Subcutaneous adipose tissue (tissue), 4 donors: ENCODE results near the gene RMRP. TPM values are rescaled to one million over a fixed set of nuclear protein-coding genes. Genes with fewer than 3 reads are reported as not detected.

Experiments
- total RNA-seq, 4 donors: library from RNA; depleted of rRNA; stranded (reverse); fragments of >200 nt; gene quantifications; one replicate each; pipeline ENCODE4 v1.1.0, GENCODE V29; 2016
- TF ChIP-seq, protein P1 (sequence below): fragments of 450-650 bp; IDR thresholded peaks from one replicate; pipeline ENCODE4 v1.5.1; 2016; ENCODE audit warnings: low read depth, mild to moderate bottlenecking, control low read depth, antibody characterized with exemption, moderate library complexity

Gene RMRP
- total RNA-seq = over 10,000 TPM in 2 of 4 donors, 1,000 to 10,000 TPM in 2; 5,303 to 20,573 (median 11,936) TPM

DNA sequence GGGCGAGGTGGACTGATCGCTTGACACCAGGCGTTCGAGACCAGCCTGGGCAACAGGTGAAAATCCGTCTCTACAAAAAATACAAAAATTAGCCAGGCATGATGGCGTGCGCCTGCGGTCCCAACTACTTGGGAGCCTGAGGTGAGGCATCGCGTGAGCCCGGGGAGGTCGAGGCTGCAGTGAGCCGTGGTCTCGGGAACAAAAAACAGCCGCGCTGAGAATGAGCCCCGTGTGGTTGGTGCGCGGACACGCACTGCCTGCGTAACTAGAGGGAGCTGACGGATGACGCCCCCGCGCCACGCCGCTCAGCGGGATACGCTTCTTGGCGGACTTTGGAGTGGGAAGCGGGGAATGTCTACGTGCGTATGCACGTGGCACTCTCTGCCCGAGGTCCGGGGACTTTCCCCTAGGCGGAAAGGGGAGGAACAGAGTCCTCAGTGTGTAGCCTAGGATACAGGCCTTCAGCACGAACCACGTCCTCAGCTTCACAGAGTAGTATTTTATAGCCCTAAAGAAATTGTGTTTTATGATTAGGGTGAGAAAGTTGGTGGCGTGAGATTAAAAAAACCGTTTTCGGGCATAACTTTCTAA lies at the start of gene RMRP:
Gene RMRP (minus strand): TSS at position 474 of the 591 bp plus-strand sequence.
- TF ChIP-seq, protein P1, sequence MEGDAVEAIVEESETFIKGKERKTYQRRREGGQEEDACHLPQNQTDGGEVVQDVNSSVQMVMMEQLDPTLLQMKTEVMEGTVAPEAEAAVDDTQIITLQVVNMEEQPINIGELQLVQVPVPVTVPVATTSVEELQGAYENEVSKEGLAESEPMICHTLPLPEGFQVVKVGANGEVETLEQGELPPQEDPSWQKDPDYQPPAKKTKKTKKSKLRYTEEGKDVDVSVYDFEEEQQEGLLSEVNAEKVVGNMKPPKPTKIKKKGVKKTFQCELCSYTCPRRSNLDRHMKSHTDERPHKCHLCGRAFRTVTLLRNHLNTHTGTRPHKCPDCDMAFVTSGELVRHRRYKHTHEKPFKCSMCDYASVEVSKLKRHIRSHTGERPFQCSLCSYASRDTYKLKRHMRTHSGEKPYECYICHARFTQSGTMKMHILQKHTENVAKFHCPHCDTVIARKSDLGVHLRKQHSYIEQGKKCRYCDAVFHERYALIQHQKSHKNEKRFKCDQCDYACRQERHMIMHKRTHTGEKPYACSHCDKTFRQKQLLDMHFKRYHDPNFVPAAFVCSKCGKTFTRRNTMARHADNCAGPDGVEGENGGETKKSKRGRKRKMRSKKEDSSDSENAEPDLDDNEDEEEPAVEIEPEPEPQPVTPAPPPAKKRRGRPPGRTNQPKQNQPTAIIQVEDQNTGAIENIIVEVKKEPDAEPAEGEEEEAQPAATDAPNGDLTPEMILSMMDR = no peak

DNA sequence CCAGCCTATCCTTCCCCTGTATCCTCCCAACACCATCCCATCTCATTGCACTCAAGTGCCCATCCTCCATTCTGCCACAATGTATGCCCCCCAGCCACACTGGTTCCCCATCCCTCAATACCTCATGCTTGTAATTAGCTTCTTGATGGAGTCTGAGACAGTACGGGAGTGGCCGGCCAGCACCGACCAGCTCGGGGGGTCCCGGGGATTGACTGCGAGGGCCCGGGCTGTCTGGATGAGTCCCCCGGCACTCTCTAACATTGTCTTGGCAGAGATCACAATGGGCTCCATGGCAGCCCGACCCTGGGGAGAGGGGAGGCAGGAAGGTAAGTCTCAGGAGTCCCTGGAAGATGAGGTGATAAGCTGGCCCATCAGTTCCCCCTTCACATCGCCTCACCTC lies 49.1 kb upstream of the RMRP start:
- TF ChIP-seq, protein P1 = no peak

DNA sequence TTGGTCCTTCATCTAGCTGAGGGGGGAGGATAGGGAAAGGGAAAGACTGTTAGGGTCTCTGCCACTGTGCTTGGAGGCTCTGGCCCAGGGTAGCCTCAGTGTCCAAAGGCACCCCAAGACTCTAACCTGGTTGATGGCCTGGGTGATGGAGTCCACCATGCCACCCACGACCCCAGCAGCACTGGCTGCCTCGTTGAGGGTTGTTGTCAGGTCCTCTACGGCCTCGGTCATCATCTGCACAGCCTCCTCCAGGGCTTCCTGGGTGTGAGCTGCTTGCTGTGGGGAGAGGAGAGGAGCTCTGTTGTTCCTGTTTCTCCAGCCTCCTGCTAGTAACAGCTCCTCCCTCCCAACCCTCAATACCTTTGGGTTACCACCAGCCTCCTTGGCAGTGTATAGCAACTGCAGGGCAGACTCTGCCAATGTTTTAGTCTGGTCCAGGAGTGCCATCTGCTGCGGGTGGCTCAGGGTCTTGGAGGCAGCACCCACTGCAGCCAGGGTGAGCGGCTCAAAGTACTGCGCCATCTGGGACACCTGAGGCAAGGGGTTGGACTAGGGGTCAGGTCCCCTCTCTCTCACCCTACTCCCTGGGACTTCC lies 48.1 kb upstream of the RMRP start:
- TF ChIP-seq, protein P1 = no peak

DNA sequence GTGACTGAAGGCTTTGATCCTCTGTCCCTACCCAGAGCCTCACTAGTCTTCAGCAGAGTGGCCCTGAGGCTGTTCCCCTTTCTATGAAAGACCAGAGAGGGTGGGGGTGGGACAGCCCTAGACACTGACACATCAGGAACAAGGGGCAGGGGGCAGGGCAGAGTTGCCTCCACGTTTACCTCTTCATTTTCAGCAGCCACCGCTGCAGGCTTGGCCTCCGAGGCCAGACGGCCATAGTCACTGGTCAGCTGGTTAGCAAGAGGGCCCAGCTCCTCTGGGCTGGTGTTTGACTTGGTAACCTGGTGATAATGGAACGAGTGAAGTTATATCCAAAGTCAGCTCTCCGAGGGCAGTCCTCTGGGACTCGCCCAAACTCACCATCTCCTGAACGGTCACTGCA lies 47.6 kb upstream of the RMRP start:
- TF ChIP-seq, protein P1 = no peak

DNA sequence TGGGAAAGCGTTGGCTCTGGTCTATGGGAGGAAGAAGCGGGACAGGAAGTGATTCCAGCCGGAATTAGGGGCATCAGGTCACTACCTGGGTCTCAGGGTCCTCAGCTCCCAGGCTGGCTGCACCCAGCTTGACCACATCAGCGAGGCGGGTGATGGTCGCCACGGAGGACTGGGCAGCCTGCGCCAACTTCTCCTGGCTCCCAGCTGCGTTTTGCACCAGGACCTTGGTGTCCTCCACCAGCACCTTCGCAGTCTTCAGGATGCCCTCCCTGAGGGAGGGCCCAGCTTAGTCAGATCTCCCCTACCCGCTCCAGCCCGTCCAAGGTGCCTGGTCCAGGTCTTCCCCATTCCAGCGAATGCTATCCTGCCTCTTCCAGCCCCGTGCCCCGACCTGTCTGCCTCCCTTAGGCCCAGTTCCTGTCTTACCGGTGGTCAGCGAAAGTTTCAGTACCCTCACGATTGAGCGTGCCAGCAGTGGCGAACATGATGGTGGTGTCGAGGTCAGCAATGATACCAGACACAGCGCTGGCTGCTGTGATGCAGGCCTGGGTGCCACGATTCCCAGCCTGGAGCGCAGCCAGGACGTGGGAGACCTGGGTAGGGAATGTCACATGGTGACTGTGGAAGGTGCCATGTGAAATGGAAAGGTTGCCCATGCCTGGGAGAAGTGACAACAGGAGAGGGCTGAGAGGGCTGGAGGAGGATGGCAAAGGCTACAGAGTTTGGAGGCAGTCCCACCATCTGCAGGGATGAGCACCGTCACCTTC lies 46.3 kb upstream of the RMRP start:
- TF ChIP-seq, protein P1 = no peak

DNA sequence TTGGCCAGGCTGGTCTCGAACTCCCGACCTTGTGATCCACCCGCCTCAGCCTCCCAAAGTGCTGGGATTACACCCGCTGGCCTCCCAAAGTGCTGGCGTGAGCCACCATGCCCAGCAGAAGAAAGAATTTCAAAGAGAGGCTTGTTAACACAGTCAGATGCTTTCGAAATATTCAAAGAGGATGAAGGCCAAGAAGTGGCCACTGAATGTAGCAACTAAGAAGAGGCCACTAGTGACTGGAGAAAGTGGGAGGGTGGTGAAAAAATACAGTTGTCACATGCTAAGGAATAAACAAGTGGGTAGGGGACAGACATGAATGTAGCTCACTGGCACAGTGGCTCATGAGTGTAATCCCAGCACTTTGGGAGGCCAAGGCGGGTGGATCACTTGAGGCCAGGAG lies 44.9 kb upstream of the RMRP start:
- TF ChIP-seq, protein P1 = no peak

DNA sequence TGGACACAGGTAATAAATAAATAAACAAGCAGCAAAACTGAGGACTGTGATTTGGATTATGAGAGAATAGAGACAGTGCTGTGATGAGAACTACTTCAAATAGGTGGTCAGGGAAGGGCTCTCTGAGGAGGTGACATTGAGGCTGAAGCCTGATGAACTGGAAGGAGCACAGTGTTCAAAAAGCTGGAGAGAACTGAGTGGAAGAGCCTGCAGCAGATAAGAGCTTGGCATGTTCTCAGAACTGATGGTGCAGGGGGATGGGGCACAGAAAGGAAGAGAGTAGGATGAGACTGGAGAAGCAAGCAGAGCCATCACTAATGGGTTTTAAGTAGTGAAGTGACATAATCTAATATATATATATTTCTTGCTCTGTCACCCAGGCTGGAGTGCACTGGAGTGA lies 43.1 kb upstream of the RMRP start:
- TF ChIP-seq, protein P1 = no peak
